DLD1 (cell line): Measurements from ENCODE around the gene CSRNP3.

ENCODE experiments used
- in situ Hi-C: cut with HindIII; loops from 2 replicates; pipeline ENCODE4 v1.10.0; 2017; ENCODE audit warnings: low sequenced_read_pairs

CSRNP3 gene

DNA sequence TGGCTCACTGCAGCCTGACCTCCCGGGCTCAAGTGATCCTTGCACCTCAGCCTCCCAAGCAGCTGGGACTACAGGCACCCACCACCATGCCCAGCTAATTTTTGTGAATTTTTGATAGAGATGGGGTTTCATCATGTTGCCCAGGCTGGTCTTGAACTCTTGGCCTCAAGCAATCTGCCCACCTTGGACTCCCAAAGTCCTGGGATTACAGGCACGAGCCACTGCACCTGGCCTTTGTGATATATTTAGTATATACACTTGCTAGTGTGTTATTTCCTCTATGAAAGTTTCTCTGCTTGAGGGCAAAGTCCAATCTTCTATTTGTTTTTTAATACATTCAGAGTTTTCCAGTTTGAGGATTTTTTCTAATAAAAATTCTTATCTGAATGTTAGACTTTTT lies 205.3 kb downstream of the CSRNP3 start:
- in situ Hi-C loops = no loop called here

GRCh38 chr2:165675551-165675968 lies 206.1 kb downstream of the CSRNP3 start:
- in situ Hi-C loops = no loop called here

- in situ Hi-C loops = no loop called here
Measured at GRCh38 chr2:165678882-165679281, 209.4 kb downstream of the CSRNP3 start.

GRCh38 chr2:165679621-165680020 lies 210.1 kb downstream of the CSRNP3 start:
- in situ Hi-C loops = no loop called here

- in situ Hi-C loops = no loop called here
Measured at GRCh38 chr2:165681841-165682240, 212.3 kb downstream of the CSRNP3 start.

GRCh38 chr2:165682546-165682945 lies 213.0 kb downstream of the CSRNP3 start:
- in situ Hi-C loops = no loop called here

GRCh38 chr2:165686800-165687199 lies 217.3 kb downstream of the CSRNP3 start:
- in situ Hi-C loops = no loop called here

GRCh38 chr2:165687426-165688002 lies 218.0 kb downstream of the CSRNP3 start:
- in situ Hi-C loops = no loop called here

DNA sequence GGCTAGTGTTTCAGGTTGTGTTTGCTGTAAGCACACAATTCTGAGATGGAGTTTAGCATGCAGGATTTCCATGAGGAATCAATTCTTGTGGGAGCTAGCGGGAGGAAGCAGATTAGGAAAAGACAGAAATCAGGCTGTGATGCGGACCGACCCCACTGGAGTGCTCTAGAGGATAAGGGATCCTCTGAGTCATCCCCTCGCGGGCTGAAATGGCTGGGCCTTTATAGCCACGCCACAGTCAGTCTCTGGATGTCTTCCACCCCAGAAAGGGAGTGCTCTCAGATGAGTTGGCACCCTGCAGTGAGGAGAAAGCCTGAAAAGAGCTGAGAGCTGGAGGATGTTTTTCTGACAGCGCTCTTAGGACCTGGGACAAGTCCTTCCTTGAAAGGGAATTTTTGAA lies 222.1 kb downstream of the CSRNP3 start:
- in situ Hi-C loops = no loop called here

- in situ Hi-C loops = no loop called here
Measured at GRCh38 chr2:165692906-165693305, 223.4 kb downstream of the CSRNP3 start.

- in situ Hi-C loops = no loop called here
Measured at GRCh38 chr2:165693838-165694237, 224.3 kb downstream of the CSRNP3 start.

DNA sequence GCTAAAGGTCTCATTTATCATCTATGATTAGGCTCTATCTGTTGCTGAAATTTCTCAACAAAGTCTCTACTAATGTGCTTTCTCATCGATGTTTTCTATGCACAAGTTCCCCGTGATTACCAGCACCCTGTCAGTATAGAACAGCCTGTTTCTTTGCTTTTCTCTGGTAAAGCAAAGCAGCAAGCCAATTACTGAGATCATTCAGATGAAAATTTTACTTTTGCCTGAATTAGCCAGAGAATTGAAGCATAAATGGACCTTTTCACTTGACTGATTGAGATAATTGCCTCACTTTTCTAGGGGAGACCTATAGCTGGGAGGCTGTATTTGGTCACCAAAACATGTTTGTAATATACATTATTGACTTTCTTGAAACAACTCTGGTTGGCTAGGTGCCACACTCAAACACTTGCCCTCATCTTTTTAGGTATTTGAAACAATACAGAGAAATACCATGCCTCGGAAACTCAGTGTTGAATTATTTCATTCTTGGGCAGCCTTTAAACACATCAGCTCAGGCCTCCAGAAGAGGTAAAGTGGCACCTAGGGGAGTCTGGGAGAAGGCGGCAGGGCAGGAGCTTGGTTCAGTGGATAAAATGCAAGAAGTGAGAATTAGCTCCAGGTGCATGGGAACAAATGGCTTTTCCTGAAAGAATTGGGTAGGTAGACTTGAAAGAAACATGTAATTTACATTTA lies 228.4 kb downstream of the CSRNP3 start:
- in situ Hi-C loops = no loop called here

GRCh38 chr2:165698444-165698884 lies 229.0 kb downstream of the CSRNP3 start:
- in situ Hi-C loops = no loop called here

GRCh38 chr2:165699946-165700345 lies 230.4 kb downstream of the CSRNP3 start:
- in situ Hi-C loops = no loop called here

GRCh38 chr2:165700531-165700930 lies 231.0 kb downstream of the CSRNP3 start:
- in situ Hi-C loops = no loop called here

DNA sequence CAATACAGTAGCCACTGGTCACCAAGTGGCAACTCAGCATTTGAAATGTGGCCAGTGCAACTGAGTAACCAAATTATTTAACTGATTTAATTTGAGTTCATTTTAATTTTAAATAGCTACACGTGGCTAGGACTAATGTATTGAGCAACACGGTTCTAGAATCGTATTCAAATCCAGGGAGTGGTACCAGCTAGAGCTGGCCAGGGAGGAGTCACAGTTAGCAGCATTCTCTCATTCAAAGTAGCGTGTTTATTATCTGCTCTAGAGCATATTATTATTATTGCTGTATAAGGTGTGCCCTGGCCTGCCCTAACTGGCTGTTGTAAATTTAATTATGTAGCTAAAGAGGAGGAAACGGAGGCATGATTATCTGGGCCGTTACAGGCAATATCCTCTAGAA lies 231.6 kb downstream of the CSRNP3 start:
- in situ Hi-C loops = no loop called here

GRCh38 chr2:165706960-165707487 lies 237.5 kb downstream of the CSRNP3 start:
- in situ Hi-C loops = no loop called here

- in situ Hi-C loops = no loop called here
Measured at GRCh38 chr2:165716091-165716490, 246.6 kb downstream of the CSRNP3 start.

DNA sequence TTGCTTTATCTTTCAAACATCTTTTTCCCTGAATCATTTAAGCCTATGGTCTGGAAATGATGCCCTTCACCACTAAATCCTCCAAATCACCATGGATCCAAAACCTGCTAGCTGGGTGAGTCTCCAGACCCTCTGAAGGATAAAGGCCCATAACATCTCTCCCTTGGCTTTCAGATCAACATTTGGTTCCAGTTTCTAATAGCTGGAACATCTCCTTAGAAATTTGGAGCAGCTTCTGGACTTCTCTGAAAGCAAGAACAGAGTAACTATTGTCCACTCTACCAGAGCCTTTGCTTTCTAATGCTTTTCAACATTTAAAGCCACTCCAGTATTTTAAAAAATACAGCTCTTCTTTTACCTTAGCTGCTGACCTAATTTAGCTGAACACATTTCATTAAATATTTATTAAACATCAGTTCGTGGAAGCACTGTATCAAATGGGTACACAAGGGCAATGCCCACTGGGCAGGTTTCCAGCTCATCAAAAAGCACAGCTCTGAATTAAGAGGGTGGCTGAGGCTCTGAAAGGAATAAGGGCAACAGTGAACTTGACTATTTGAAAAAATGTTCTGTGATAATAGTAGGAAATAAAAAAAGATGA lies 249.2 kb downstream of the CSRNP3 start:
- in situ Hi-C loops = no loop called here

GRCh38 chr2:165720511-165720910 lies 251.0 kb downstream of the CSRNP3 start:
- in situ Hi-C loops = no loop called here

- in situ Hi-C loops = no loop called here
Measured at GRCh38 chr2:165725421-165725820, 255.9 kb downstream of the CSRNP3 start.
